ENCODE measurements around the gene TMEM187.

DNA sequence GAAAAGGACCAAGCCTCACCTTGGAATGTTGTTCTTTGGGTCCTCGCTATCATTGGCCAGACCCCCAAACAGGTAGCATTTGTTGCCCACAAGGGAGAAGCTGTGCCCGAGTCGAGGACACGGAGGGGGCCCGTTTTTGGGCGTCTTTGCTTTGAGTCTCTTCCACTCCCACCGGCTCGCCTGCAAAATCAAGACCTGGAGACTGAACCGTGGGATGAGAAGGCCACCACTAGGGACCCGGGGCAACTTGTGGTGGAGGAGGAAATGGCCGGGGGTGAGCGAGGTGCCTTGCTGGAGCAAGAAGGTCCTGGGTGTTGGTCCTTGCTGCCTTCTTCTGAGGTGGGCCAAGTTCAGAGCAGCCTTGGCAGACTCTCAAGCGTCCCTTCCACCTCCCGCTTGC, 8.4 kb upstream of the TMEM187 start:
- TF ChIP-seq, protein P1, sequence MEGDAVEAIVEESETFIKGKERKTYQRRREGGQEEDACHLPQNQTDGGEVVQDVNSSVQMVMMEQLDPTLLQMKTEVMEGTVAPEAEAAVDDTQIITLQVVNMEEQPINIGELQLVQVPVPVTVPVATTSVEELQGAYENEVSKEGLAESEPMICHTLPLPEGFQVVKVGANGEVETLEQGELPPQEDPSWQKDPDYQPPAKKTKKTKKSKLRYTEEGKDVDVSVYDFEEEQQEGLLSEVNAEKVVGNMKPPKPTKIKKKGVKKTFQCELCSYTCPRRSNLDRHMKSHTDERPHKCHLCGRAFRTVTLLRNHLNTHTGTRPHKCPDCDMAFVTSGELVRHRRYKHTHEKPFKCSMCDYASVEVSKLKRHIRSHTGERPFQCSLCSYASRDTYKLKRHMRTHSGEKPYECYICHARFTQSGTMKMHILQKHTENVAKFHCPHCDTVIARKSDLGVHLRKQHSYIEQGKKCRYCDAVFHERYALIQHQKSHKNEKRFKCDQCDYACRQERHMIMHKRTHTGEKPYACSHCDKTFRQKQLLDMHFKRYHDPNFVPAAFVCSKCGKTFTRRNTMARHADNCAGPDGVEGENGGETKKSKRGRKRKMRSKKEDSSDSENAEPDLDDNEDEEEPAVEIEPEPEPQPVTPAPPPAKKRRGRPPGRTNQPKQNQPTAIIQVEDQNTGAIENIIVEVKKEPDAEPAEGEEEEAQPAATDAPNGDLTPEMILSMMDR (IDR thresholded peaks at IDR 0.05): no peak
- TF ChIP-seq NR3C1 (IDR thresholded peaks at IDR 0.05) (no peak), CEBPB (IDR thresholded peaks at IDR 0.05) (no peak), RCOR1 (IDR thresholded peaks at IDR 0.05; ENCODE audit: low read depth, low read length) (no peak), MAFK (IDR thresholded peaks at IDR 0.05; ENCODE audit: partially characterized antibody) (no peak), KDM5A (IDR thresholded peaks at IDR 0.05) (no peak), BHLHE40 (IDR thresholded peaks at IDR 0.05; ENCODE audit: low read depth, low read length) (no peak)
- TF ChIP-seq, protein P2, sequence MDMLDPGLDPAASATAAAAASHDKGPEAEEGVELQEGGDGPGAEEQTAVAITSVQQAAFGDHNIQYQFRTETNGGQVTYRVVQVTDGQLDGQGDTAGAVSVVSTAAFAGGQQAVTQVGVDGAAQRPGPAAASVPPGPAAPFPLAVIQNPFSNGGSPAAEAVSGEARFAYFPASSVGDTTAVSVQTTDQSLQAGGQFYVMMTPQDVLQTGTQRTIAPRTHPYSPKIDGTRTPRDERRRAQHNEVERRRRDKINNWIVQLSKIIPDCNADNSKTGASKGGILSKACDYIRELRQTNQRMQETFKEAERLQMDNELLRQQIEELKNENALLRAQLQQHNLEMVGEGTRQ (IDR thresholded peaks at IDR 0.05): no peak
- TF ChIP-seq, protein P3, sequence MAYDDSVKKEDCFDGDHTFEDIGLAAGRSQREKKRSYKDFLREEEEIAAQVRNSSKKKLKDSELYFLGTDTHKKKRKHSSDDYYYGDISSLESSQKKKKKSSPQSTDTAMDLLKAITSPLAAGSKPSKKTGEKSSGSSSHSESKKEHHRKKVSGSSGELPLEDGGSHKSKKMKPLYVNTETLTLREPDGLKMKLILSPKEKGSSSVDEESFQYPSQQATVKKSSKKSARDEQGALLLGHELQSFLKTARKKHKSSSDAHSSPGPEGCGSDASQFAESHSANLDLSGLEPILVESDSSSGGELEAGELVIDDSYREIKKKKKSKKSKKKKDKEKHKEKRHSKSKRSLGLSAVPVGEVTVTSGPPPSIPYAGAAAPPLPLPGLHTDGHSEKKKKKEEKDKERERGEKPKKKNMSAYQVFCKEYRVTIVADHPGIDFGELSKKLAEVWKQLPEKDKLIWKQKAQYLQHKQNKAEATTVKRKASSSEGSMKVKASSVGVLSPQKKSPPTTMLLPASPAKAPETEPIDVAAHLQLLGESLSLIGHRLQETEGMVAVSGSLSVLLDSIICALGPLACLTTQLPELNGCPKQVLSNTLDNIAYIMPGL (CRISPR knock-in tag; IDR thresholded peaks at IDR 0.05; ENCODE audit: borderline replicate concordance): no peak
- TF ChIP-seq, protein P4, sequence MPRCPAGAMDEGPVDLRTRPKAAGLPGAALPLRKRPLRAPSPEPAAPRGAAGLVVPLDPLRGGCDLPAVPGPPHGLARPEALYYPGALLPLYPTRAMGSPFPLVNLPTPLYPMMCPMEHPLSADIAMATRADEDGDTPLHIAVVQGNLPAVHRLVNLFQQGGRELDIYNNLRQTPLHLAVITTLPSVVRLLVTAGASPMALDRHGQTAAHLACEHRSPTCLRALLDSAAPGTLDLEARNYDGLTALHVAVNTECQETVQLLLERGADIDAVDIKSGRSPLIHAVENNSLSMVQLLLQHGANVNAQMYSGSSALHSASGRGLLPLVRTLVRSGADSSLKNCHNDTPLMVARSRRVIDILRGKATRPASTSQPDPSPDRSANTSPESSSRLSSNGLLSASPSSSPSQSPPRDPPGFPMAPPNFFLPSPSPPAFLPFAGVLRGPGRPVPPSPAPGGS (IDR thresholded peaks at IDR 0.05): no peak
- TF ChIP-seq, protein P5, sequence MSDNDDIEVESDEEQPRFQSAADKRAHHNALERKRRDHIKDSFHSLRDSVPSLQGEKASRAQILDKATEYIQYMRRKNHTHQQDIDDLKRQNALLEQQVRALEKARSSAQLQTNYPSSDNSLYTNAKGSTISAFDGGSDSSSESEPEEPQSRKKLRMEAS (IDR thresholded peaks at IDR 0.05): no peak
- TF ChIP-seq, protein P6, sequence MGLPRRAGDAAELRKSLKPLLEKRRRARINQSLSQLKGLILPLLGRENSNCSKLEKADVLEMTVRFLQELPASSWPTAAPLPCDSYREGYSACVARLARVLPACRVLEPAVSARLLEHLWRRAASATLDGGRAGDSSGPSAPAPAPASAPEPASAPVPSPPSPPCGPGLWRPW (IDR thresholded peaks at IDR 0.05): no peak
- TF ChIP-seq, protein P7, sequence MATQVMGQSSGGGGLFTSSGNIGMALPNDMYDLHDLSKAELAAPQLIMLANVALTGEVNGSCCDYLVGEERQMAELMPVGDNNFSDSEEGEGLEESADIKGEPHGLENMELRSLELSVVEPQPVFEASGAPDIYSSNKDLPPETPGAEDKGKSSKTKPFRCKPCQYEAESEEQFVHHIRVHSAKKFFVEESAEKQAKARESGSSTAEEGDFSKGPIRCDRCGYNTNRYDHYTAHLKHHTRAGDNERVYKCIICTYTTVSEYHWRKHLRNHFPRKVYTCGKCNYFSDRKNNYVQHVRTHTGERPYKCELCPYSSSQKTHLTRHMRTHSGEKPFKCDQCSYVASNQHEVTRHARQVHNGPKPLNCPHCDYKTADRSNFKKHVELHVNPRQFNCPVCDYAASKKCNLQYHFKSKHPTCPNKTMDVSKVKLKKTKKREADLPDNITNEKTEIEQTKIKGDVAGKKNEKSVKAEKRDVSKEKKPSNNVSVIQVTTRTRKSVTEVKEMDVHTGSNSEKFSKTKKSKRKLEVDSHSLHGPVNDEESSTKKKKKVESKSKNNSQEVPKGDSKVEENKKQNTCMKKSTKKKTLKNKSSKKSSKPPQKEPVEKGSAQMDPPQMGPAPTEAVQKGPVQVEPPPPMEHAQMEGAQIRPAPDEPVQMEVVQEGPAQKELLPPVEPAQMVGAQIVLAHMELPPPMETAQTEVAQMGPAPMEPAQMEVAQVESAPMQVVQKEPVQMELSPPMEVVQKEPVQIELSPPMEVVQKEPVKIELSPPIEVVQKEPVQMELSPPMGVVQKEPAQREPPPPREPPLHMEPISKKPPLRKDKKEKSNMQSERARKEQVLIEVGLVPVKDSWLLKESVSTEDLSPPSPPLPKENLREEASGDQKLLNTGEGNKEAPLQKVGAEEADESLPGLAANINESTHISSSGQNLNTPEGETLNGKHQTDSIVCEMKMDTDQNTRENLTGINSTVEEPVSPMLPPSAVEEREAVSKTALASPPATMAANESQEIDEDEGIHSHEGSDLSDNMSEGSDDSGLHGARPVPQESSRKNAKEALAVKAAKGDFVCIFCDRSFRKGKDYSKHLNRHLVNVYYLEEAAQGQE (IDR thresholded peaks at IDR 0.05): no peak

Measured in A549 (cell line).